GM18507 (cell line): ENCODE results near the gene KRTAP5-5.
"Not testable (repeated sequence)": the region's sequence is repeated elsewhere in the genome, so short reads cannot be mapped to it uniquely, and the experiment has no call there.

Experiments used
- DNase-seq: peaks from one replicate; pipeline ENCODE4 v3.0.0; 2011; ENCODE audit warnings: low read depth; ENCODE audit not compliant: insufficient read length; ENCODE audit errors: extremely low spot score
- FAIRE-seq: peaks from 2 replicates; lab custom pipeline; 2011; peaks lifted over from hg19 to GRCh38; lab: Jason Lieb, UNC

The KRTAP5-5 gene

GRCh38 chr11:1639102-1639620 lies 9.6 kb downstream of the KRTAP5-5 start:
- DNase-seq (no peak), FAIRE-seq (no peak)

GRCh38 chr11:1639666-1640065 lies 10.1 kb downstream of the KRTAP5-5 start:
- FAIRE-seq (no peak), DNase-seq (no peak)

- FAIRE-seq (no peak), DNase-seq (peak; percentile 29)
These were observed 10.7 kb downstream of the KRTAP5-5 start for GRCh38 chr11:1640076-1640946.

GRCh38 chr11:1641096-1641495 lies 11.5 kb downstream of the KRTAP5-5 start:
- FAIRE-seq (no peak), DNase-seq (no peak)

- no peak for DNase-seq
- no peak for FAIRE-seq
These were observed 12.9 kb downstream of the KRTAP5-5 start for GRCh38 chr11:1642288-1643145.

GRCh38 chr11:1643146-1643690 lies 13.6 kb downstream of the KRTAP5-5 start:
- FAIRE-seq = no peak

GRCh38 chr11:1644601-1645356 lies 15.2 kb downstream of the KRTAP5-5 start:
- DNase-seq (no peak), FAIRE-seq (no peak)

More at GRCh38 chr11:1643146-1643690, 13.6 kb downstream of the KRTAP5-5 start:
- DNase-seq = no peak

GRCh38 chr11:1645357-1645821 lies 15.8 kb downstream of the KRTAP5-5 start:
- FAIRE-seq (no peak), DNase-seq (no peak)

GRCh38 chr11:1646540-1646939 lies 17.0 kb downstream of the KRTAP5-5 start:
- FAIRE-seq, DNase-seq: not testable (repeated sequence)

- FAIRE-seq = no peak
- DNase-seq = no peak
These were observed 18.5 kb downstream of the KRTAP5-5 start for GRCh38 chr11:1647901-1648652.

GRCh38 chr11:1648653-1649420 lies 19.3 kb downstream of the KRTAP5-5 start:
- no peak for DNase-seq
- no peak for FAIRE-seq

- no peak for FAIRE-seq
- no peak for DNase-seq
These were observed 20.7 kb downstream of the KRTAP5-5 start for GRCh38 chr11:1650034-1650917.

- DNase-seq (no peak), FAIRE-seq (no peak)
These were observed 21.3 kb downstream of the KRTAP5-5 start for GRCh38 chr11:1650918-1651262.

GRCh38 chr11:1651411-1651980 lies 21.9 kb downstream of the KRTAP5-5 start:
- DNase-seq (no peak), FAIRE-seq (no peak)

GRCh38 chr11:1652026-1652425 lies 22.5 kb downstream of the KRTAP5-5 start:
- FAIRE-seq (no peak), DNase-seq (no peak)

- FAIRE-seq = no peak
These were observed 22.8 kb downstream of the KRTAP5-5 start for GRCh38 chr11:1652442-1652770.

More at GRCh38 chr11:1652442-1652770, 22.8 kb downstream of the KRTAP5-5 start:
- no peak for DNase-seq
